OCI-LY3 (cell line): ENCODE results near the gene CRHBP.

ENCODE experiments used
- EZH2phosphoT487 ChIP-seq: fragments of 200-600 bp; shearing (Covaris generic); IDR thresholded peaks from 2 replicates; pipeline ENCODE4 v1.6.1; 2018; ENCODE audit warnings: antibody characterized with exemption, mixed run types, low read depth
- TF ChIP-seq, protein P1 (sequence below): fragments of 200-600, 300-600 bp; sonication (generic); IDR thresholded peaks from 2 replicates; pipeline ENCODE4 v1.5.1; 2014; ENCODE audit warnings: antibody characterized with exemption, low read length, low read depth

DNA sequence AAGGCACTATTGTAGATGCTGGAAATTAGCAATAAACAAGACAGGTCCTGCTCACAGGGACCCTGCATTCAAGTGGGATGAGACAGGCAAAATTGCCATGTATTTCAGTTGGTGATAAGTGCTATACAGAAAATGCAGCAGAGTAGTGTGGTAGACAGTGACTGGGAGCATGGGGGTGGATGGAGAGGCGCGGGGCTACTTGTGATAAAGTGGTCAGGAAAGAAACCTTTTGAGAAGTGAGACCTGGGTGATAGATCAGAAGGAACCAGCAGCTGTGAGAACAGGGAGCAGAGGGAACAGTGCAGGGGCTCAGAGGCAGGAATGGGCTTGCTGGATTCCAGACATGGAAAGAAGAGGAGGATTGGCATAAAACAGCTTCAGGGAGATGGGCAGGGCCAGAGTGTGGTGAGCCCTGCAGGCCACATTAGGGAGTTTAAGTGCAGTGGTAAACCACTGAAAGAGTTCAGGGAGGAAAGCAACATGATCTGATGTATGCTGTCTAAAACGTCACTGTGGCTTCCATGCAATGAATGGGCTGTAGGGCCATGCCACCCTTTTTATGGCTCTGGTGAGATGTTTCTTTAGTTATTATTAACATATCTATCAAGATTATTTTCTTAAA, 7.3 kb downstream of the CRHBP start:
- TF ChIP-seq, protein P1, sequence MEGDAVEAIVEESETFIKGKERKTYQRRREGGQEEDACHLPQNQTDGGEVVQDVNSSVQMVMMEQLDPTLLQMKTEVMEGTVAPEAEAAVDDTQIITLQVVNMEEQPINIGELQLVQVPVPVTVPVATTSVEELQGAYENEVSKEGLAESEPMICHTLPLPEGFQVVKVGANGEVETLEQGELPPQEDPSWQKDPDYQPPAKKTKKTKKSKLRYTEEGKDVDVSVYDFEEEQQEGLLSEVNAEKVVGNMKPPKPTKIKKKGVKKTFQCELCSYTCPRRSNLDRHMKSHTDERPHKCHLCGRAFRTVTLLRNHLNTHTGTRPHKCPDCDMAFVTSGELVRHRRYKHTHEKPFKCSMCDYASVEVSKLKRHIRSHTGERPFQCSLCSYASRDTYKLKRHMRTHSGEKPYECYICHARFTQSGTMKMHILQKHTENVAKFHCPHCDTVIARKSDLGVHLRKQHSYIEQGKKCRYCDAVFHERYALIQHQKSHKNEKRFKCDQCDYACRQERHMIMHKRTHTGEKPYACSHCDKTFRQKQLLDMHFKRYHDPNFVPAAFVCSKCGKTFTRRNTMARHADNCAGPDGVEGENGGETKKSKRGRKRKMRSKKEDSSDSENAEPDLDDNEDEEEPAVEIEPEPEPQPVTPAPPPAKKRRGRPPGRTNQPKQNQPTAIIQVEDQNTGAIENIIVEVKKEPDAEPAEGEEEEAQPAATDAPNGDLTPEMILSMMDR, result no peak
- no peak for TF ChIP-seq EZH2phosphoT487
